Thyroid gland (tissue), 4 donors: ENCODE measurements around the gene S100A9.

Experiments
- POLR2A ChIP-seq, 2 donors: fragments of 450-650 bp; IDR thresholded peaks; one replicate each; pipeline ENCODE4 v1.6.1; 2017; ENCODE audit warnings: antibody characterized with exemption in 2 of 2, mild to moderate bottlenecking in 2 of 2, moderate library complexity in 1 of 2
- TF ChIP-seq, protein P1 (sequence below), 6 experiments: fragments of 200-600 bp in 3 of 6; fragments of 450-650 bp in 3 of 6; sonication (generic) in 3 of 6; IDR thresholded peaks; one replicate each; pipeline ENCODE4 v1.5.1; 2016 to 2019; ENCODE audit warnings: antibody characterized with exemption in 6 of 6, mild to moderate bottlenecking in 2 of 6, inconsistent platforms in 1 of 6, moderate library complexity in 1 of 6

DNA sequence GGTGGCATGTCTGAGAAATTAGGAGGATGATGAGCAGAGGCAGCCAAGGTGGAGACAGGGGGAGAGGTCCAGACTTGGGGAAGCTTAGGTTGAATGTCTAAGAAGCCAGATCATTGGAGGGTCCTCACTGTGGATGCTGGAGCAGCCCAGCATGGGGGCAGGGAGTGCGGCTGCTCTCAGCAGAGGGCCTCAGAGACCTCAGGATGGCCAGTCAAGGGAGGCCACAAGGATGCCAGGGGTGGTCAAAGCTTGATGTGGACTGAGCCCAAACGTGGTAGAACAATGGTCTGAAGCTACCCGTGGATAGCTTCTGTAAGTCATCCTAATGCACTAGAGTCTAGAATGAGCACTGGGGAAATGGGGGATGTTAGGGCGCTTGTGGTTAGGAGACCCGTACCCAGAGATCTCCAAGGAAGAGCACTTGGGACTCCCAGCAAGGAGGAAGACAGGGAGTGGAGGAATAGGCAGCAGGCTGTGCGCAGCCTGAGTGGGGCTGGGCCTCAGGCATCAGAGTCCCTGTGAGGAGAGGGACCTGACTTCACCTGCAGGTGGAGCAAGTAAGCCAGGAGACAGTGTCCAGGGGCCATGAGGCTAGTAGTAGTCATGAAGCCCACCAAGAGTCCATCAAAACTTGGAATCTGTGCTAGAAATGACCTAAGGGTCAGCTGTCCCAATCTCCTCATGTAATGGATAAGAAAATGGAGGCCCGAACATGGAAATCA, 4.3 kb upstream of the S100A9 start:
- TF ChIP-seq, protein P1, sequence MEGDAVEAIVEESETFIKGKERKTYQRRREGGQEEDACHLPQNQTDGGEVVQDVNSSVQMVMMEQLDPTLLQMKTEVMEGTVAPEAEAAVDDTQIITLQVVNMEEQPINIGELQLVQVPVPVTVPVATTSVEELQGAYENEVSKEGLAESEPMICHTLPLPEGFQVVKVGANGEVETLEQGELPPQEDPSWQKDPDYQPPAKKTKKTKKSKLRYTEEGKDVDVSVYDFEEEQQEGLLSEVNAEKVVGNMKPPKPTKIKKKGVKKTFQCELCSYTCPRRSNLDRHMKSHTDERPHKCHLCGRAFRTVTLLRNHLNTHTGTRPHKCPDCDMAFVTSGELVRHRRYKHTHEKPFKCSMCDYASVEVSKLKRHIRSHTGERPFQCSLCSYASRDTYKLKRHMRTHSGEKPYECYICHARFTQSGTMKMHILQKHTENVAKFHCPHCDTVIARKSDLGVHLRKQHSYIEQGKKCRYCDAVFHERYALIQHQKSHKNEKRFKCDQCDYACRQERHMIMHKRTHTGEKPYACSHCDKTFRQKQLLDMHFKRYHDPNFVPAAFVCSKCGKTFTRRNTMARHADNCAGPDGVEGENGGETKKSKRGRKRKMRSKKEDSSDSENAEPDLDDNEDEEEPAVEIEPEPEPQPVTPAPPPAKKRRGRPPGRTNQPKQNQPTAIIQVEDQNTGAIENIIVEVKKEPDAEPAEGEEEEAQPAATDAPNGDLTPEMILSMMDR (IDR thresholded peaks at IDR 0.05), result no peak
- no peak for TF ChIP-seq POLR2A (IDR thresholded peaks at IDR 0.05)
